Measurements from ENCODE around the gene KIF23.
"Not testable (repeated sequence)": the region's sequence is repeated elsewhere in the genome, so short reads cannot be mapped to it uniquely, and the experiment has no call there.

The KIF23 gene

DNA sequence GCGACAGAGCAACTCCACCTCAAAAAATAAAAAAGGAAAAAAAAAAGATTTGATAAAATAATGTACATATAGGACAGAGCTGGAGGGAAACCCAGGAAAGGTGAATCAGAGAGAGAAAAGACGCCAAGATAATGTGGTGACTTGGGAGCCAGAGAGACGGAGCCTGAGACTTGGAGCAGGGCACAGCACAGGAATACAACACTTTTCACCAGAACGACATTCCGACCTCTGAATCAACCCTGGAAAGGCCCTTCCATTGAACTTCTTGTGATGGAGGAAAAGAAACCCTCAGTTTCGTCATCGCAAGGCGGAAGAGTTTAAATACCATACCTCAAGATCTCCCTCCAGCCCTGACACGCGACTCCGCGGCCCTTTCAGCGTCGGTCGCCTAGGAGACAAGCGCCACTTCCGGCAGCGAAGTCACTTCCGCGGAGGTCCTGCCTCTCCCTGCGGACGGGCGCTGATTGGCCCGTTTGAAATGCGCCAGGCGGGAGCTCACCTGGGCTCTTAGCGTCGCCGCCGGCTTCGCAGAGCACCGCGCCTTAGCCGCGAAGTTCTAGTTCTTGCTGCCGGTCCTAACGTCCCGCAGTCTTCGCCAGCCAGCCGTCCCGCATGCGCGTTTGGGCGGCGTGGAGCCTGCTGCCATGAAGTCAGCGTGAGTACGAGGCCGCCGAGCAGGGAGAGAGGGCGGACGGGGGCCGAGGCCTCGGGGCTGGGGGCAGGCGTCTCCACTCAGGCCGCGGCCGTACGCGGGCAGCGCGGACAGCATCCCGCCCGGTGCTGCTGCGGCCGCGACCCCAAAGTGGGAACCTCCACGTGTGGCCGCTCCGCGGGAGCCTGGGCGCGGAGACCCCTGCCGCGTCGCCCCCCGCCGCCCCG, at the start of gene KIF23:
Gene KIF23, plus strand, starts transcription at position 528 of the 879 bp plus-strand sequence. Its CDS starts 117 bp downstream, at position 645.
- DNase-seq (ENCODE audit: low read depth in 1 of 2, low spot score in 1 of 2), result peak; percentile 83 to 90

DNA sequence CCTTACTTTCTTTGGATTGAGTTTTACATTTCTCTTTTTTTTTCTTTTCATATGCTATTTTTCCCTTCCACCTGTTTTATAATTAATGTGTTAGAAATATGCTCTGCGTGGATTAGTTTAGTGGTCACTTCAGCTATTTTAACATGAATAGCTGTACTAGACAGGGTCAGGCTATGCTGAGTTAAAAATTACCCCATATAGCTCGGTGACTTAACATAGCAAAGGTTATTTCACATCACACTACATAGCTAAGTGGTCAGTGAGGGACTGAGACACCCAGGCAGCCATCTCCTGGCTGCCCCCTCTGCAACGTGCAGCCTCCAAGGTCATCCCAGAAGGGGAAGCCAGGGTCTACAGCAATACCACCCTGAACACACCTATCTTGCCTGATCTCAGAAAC, 46.9 kb upstream of the KIF23 start:
- DNase-seq (ENCODE audit: low read depth in 1 of 2, low spot score in 1 of 2), result no peak

DNA sequence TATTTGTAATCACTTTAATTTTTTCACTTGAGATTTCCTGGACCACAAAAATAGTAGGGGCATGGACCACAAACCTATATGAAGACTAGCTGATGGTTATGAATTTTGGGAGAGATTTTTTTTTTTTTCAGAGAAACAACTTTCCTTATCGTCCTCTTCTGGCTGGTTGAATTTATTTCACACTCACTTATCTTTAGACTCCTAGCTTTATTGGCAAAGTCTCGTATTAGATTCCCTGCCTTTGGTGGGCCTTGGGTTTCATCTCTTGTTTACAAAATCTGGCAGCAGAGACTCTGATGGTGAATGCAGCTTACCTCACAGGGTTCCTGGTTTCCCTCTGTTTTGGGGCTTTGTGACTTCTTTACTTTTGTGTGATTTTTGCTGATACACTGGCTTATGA, 44.5 kb upstream of the KIF23 start:
- no peak for DNase-seq (ENCODE audit: low read depth in 1 of 2, low spot score in 1 of 2)

DNA sequence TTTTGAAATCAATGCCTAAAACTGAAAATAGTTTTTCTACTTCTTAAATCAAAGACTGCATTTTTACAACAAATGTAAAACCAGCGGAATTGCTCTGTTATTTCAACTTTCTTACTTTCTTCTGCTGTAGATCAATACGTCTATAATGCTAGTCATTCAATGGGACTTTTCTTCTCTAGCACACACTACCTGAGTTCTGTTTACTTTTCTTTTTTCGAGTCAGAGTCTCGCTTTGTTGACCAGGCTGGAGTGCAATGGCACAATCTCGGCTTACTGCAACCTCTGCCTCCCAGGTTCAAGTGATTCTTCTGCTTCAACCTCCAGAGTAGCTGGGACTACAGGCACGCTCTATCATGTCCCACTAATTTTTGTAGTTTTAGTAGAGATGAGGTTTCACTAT, 40.7 kb upstream of the KIF23 start:
- no peak for DNase-seq (ENCODE audit: low read depth in 1 of 2, low spot score in 1 of 2)

DNA sequence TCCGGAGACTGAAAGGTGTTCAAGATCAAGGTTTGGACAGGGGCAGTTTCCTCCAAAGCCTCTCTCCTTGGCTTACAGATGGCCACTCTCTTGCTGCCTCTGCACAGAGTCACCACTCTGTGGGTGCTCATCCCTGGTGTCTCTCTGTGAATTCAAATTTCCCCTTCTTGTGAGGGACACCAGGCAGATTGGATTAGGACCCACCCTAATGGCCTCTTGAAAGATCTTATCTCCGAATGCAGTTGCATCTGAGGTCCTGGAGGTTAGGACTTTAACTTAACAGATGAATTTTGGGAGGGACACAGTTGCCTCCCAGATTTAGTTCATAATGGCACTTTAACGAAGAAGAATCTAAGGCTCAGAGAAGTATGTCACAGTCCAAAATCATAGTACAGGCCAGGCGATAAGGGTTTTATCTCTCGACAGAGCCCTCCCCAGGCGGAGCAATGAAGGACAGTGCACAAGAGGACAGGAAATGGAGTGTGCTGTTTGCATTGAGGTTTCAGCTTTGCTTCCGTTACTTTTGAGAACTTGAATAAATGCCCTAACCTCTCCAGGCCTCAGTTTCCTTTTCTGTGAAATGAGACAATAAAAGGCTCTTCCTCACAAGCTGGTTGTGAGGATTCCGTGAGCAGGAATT, 38.9 kb upstream of the KIF23 start:
- DNase-seq (ENCODE audit: low read depth in 1 of 2, low spot score in 1 of 2), result no peak

DNA sequence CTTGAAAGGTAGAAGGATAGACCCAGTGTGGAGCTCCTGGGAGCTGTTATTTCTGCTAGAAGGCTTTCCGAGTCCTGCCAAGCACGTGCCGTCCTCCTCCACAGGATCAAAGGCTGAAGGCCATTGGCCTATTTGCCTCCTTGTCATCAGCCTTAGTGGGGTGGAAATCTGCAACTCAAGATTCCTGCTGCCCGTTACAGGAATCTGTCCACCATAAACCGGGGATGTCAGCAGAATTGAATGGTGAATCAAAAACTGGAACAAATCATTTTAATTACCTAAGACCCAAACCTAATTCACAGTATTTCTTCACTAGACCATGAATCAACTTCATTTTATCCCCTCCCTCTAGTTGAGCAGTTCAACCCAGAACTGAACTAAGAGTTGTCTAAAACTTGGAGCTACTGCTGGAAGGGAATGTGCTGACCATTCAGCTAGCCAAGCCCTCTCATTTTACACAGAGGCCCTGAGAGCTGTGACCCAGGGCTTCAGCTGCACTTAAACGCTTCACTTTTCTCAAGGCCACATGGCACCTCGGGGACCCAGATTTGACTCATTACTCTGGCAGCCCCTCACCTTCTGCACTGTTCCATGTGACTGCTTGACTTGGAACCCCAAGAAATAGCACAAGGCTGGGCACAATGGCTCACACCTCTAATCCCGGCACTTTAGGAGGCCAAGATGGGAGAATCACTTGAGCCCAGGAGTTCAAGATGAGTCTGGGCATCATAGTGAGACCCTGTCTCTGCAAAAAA, 36.8 kb upstream of the KIF23 start:
- DNase-seq (ENCODE audit: low read depth in 1 of 2, low spot score in 1 of 2), result no peak

DNA sequence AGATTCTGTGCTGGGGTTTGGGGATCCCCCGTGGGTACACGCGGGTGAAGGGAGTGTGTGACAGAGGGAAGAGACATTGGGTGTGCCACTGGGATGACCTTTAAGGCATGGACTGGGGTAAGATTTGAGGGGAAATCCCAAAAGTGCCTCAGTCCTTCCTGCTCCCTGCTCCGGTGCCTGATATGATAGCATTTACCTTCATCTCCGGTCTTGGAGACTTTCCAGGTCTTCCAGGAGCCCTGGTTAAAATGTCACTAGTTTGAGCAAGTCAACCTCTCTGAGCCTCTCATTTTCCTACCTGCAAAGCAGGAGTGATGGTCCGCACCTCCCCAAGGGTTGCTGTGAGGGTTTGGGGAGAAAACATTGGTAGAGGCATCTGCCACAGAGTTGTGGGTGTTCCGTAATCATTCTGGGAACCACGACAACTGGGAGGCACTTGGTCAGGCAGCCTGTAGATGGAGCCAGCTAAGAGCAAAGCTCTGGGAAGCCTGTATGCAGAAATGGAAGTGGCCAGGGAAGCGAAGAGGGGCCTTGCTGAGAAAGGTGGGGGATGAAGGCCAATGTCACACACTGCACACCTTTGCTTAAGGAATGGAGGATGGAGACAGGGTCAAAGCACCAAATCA, 33.9 kb upstream of the KIF23 start:
- no peak for DNase-seq (ENCODE audit: low read depth in 1 of 2, low spot score in 1 of 2)

DNA sequence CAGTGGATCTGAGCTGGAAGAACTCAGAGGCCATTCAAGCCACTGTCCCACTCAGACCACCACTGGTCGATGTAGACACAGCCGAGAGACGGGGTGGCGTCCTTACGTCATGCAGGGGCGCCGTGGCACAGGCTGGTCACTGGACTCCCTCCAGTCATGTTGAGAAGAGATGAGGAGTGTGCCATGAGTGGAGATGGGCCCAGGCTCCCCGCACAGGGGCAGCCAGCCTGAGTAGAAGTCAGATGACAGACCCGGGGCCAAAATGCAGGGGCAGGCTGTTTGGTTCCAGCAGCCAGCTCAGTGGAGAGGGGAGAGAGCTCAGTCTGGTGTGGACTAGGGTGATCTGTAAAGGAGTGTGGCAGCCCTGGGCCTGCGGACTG, 33.4 kb upstream of the KIF23 start:
- no peak for DNase-seq (ENCODE audit: low read depth in 1 of 2, low spot score in 1 of 2)

DNA sequence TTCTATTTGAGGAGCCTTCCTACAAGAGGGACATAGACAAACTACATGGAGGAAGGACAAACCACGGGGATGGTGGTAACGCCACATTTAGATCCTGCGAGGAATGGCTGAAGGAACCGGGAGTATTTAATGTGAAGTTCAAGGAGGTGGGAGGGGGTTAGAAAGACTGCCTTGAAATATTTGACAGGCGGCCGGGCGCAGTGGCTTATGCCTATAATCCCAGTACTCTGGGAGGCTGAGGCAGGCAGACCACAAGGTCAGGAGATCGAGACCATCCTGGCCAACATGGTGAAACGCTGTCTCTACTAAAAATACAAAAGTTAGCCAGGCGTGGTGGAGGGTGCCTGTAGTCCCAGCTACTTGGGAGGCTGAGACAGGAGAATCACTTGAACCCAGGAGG, 32.0 kb upstream of the KIF23 start:
- DNase-seq (ENCODE audit: low read depth in 1 of 2, low spot score in 1 of 2), result not testable (repeated sequence)

DNA sequence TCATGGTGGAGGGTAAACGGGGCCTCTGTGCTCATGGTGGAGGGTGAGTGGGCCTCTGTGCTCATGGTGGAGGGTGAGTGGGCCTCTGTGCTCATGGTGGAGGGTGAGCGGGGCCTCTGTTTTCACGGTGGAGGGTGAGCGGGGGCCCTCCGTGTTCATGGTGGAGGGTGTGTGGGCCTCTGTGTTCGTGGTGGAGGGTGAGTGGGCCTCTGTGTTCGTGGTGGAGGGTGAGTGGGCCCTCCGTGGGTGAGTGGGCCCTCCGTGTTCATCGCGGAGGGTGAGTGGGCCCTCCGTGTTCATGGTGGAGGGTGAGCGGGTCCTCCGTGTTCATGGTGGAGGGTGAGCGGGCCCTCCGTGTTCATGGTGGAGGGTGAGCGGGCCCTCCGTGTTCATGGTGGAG, 30.1 kb upstream of the KIF23 start:
- not testable (repeated sequence) for DNase-seq (ENCODE audit: low read depth in 1 of 2, low spot score in 1 of 2)

DNA sequence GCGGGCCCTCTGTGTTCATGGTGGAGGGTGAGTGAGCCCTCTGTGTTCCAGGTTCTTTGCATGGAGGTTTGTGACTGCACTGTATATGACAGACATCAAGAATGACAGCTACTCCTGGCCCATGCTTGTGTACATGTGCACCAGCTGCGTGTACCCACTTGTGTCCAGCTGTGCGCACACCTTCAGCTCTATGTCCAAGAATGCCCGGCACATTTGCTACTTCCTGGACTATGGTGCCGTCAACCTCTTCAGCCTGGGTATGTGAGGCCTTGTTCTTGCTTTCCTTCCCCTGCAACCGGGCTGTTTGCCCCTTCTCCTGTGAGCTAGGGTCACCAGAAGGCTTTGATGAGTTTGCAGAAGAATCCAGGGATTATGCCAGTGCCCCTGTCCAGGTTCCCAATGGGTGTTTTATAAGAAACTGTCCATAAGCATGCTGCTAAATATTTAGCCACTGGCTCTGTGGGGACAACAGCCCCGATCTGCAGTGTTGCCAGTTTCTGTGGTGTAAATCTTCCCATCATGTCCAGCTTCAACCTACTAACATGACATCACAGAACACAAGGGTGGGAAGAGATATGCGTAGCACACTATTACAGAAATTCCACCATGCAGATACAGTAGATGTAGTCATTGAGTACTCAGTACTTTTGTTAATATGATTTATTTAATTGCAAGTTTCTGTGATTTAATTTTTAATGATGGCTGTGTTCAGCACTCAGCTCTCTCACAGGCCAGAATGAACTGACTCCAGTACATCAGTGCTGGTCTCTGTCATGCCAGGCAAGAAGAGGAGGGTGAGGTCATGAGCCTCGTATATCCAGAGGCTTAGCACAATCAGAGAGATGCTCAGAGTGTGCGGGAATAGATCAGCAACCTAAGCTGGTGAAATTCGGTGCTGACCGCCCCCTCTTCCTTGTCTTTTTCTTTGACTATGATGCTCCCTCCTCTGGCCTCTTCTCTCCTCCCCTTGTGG, 29.2 kb upstream of the KIF23 start:
- no peak for DNase-seq (ENCODE audit: low read depth in 1 of 2, low spot score in 1 of 2)

DNA sequence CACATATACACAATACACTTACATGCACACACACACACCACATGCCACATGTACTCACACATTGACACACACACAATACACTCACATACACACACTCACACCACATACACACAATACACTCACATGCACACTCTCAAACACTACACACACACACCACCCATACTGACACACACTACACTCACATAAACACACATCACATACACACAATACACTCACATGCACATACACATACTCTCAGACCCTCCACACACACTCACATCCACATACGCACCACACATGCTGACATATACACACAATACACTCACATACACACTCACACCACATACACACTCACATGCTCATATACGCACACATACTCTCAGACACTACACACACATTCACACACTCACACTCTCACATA, 28.3 kb upstream of the KIF23 start:
- DNase-seq (ENCODE audit: low read depth in 1 of 2, low spot score in 1 of 2), result no peak

DNA sequence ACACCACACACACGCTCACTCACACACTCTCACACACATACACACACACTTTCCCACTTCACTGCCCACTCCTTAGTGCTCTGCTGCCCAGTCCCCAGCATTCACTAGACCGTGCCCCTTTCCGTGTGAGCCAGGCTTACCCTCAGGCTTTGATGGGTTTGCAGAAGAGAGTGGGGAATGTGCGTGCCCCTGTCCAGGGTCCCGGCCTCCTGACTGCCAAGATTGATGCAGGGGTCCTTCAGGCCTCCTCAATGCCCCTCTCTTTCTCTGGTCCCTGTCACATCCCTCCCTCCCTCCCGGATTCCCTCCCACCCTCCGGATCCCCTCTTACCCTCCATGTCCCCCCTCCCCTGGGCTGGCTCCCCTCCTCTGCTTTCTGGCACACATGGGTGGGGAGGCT, 27.9 kb upstream of the KIF23 start:
- no peak for DNase-seq (ENCODE audit: low read depth in 1 of 2, low spot score in 1 of 2)

DNA sequence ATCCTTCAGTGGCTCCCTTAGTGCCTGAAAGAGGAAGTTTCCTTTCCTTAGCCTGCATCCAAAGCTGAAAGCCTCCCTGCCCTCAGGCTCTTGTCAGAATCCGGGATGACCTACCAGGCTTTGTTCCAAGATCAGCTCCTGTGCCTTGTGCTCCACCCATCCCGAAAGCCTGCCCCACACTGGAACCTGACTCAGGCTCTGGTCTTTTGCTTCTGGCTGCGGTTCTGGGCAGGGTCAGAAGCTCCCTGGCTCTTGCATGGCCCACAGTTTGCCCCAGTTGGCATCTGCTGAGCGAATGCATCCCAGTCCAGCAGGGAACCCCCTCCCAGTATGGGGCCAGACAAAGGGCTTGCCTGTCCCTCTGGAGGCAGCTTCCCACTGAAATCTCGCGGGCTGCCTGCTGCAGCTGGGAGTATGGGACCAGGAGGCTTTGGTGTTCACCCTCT, 25.9 kb upstream of the KIF23 start:
- no peak for DNase-seq (ENCODE audit: low read depth in 1 of 2, low spot score in 1 of 2)

DNA sequence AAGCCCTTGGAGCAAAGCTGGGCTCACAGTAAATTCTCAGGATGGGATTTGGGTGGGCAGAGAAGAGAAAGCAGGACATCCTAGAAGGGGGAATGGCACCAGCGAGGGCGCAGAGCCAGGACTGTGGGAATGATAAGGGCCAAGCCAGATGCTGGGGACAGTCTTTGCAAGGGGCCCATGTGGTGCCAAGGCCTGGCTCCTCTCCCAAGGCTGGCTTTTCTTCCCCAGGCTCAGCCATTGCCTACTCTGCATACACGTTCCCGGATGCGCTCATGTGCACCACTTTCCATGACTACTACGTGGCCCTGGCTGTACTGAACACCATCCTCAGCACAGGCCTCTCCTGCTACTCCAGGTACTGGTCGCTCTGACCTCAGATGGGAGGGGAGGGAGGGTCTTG, 24.7 kb upstream of the KIF23 start:
- DNase-seq (ENCODE audit: low read depth in 1 of 2, low spot score in 1 of 2), result no peak

DNA sequence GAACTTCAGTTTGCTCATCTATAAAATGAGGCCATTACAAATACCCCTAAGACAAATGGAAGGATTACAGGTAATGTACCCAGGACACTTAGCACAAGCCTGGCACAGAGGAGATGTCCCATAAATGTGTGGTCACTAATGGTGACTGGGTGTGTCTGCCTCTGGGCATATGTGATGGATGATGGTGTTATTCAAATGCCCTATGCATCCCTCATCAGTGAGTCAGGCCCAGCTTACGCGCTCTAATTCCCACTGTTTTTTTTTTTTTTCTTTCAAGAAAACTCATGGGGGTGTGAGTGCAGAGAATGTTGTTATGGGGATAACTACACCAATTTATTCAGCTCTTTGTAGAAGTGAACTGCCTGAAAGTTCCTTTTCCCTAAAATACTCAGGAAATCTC, 23.6 kb upstream of the KIF23 start:
- DNase-seq (ENCODE audit: low read depth in 1 of 2, low spot score in 1 of 2), result no peak

DNA sequence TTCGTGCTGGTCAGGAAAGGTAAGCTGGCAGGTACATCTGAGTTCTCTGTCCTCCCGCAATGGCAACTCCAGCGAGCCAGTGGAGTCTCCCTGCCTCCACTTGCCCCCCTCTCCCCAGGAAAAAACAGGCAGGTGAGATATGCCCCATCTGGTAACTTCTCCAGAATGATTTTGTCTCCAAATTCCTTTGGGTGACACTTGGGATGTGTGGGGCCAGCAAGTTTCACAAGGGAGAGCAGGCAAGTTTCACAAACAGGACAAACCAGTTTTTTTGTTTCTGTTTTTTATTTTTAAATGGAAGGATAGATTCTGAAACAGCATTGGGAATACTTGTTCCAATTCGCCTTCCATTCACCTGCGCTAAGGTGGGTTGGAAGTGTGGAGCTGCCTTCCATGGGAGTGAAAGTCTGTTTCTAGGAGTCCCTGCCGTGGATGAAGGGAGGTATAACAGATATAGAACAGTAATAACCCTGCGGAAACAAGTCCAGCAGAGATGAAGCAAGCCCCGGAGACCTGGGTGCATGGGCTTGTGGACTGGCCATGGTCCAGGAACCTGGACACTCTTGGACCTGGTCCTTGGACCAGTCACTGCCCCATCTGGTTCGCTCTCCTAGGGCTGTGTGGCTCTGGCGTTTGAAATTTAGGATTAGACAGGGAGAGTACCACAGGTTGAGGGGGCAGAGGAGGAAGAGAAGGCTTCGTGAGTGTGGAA, 22.9 kb upstream of the KIF23 start:
- no peak for DNase-seq (ENCODE audit: low read depth in 1 of 2, low spot score in 1 of 2)

DNA sequence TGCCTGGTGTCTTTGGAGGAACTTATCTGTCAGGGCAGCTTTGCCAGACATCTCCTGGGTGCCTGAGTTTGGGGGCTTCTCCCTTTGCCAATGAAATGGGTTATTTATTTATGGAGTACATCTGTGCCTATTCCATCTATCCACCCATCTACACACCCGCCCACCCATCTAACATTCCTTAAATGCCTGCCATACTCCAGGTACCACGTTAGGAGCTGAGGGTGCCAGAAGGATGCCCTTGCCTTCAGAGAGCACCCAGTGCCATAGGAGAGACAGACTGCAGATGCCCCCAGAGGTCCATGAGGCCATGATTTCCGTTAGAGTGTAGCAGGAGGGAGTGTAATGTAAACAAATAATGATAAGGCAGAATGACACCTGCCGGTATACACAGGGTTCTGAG, 21.8 kb upstream of the KIF23 start:
- DNase-seq (ENCODE audit: low read depth in 1 of 2, low spot score in 1 of 2), result no peak

DNA sequence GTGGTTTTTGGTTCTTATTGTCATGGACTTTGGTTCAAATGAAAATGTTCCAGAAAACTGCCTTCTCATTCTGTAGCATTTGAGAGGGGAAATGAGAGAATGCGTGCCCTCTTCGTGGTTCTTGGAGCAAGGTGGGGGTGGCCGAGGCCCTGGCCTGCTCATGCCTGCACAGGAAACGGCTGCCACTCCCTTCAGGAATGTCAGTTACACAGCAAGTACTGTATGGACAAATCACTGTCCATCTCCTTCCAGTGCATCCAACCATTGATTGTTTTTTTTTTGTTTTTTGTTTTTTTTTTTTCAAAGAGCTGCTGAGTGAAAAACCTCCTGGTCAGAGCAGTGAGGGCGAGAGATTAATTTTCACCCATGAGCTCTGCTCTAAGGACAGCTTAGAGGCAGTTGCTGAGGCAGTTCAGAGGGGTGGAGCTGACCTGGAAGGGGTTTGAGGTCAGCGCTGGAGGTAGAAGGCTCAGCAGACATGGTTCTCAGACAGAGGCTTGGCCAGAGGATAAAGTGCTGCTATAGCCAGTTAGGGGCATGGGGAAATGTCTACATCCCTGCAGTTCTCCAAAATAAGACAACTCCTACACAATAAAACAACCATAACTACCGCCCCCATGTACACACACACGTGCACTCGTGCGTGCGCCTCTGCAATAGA, 20.2 kb upstream of the KIF23 start:
- no peak for DNase-seq (ENCODE audit: low read depth in 1 of 2, low spot score in 1 of 2)
